HCT116 (cell line): ENCODE measurements around the gene RGS7. TPM values are rescaled to one million over a fixed set of nuclear protein-coding genes. Genes with fewer than 3 reads are reported as not detected.
"Not testable (repeated sequence)": the region's sequence is repeated elsewhere in the genome, so short reads cannot be mapped to it uniquely, and the experiment has no call there.

Source experiments
- ATAC-seq: fragments of 200-7000 bp; cut with Tn5 transposase; 2 replicates; pipeline ENCODE4 v1.9.1; 2020; ENCODE audit warnings: mild to moderate bottlenecking, moderate library complexity
- BruUV-seq: library from RNA; stranded (reverse); fragments of 400-500 nt; replicated peaks from 2 replicates; lab custom pipeline; 2021; lab: Mats Ljungman, UMichigan
- CTCF ChIA-PET: fragments of 300-600 bp; sonication (Branson Sonifier 250); formaldehyde crosslinking; loops from one replicate; lab custom pipeline; 2021; ENCODE audit warnings: antibody characterized with exemption; lab: Charles Lee
- POLR2A ChIA-PET: fragments of 300-600, 350-600 bp; sonication (Branson Sonifier 250); formaldehyde crosslinking; loops from one replicate; lab custom pipeline; 2021; ENCODE audit warnings: antibody characterized with exemption; lab: Charles Lee
- RAD21 ChIA-PET, 2 experiments: fragments of 300-600 bp; sonication (Branson Sonifier 250); formaldehyde crosslinking; loops; one replicate each; lab custom pipeline; 2023; ENCODE audit warnings: low total read pairs in 2 of 2; ENCODE audit not compliant: uncharacterized antibody in 2 of 2, unreplicated experiment in 2 of 2, low non-redundant PET in 1 of 2; lab: Charles Lee
- DNase-seq: peaks from one replicate; pipeline ENCODE4 v3.0.0-alpha.2; 2010; ENCODE audit warnings: low read depth, low spot score
- H2AFZ ChIP-seq: fragments of 200-600 bp; shearing (Covaris generic), sonication (generic); 2 replicates; pipeline ENCODE4 v1.6.1; 2017; ENCODE audit warnings: low read depth, mixed run types, mixed read lengths, antibody characterized with exemption, low read length; ENCODE audit not compliant: poor library complexity, severe bottlenecking
- H3K27ac ChIP-seq: 2 replicates; pipeline ENCODE4 v1.5.1; 2012; ENCODE audit warnings: low read depth, low read length
- H3K27me3 ChIP-seq: fragments of 200-600 bp; sonication (generic); 2 replicates; pipeline ENCODE4 v1.6.1; 2016; ENCODE audit warnings: mixed run types, low read length, mixed read lengths; ENCODE audit not compliant: insufficient read depth
- H3K36me3 ChIP-seq, 2 experiments: fragments of 200-500 bp in 1 of 2; fragments of 200-600 bp in 1 of 2; sonication (Bioruptor generic) in 1 of 2; sonication (generic) in 1 of 2; 2 replicates each; pipeline versions ENCODE4 v1.5.1 to v1.6.1; 2014 to 2016; ENCODE audit warnings: low read length in 2 of 2, inconsistent platforms in 1 of 2, mixed read lengths in 1 of 2, mixed run types in 1 of 2; ENCODE audit not compliant: insufficient read depth in 2 of 2, control insufficient read depth in 1 of 2
- H3K4me1 ChIP-seq, 2 experiments: fragments of 200-600 bp in 1 of 2; sonication (generic) in 1 of 2; 2 replicates each; pipeline versions ENCODE4 v1.5.1 to v1.6.1; 2012 to 2017; ENCODE audit warnings: low read length in 2 of 2, inconsistent platforms in 1 of 2, mild to moderate bottlenecking in 1 of 2, mixed read lengths in 1 of 2, mixed run types in 1 of 2, moderate library complexity in 1 of 2; ENCODE audit not compliant: insufficient read depth in 2 of 2, control insufficient read depth in 1 of 2
- H3K4me2 ChIP-seq: fragments of 200-600 bp; sonication (generic); 2 replicates; pipeline ENCODE4 v1.6.1; 2017; ENCODE audit warnings: mixed run types, low read length, mixed read lengths
- H3K4me3 ChIP-seq, 2 experiments: fragments of 200-600 bp in 1 of 2; sonication (generic) in 1 of 2; replicated peaks in 1 of 2; 2 replicates each; pipeline ENCODE4 v1.5.1; 2011 to 2016; ENCODE audit warnings: low read length in 2 of 2, control low read depth in 1 of 2, low read depth in 1 of 2, mild to moderate bottlenecking in 1 of 2, mixed read lengths in 1 of 2, mixed run types in 1 of 2
- H3K79me2 ChIP-seq: fragments of 200-600 bp; sonication (generic); 2 replicates; pipeline ENCODE4 v1.6.1; 2017; ENCODE audit warnings: mild to moderate bottlenecking, mixed run types, low read length, moderate library complexity, mixed read lengths; ENCODE audit not compliant: insufficient read depth
- H3K9ac ChIP-seq: fragments of 200-600 bp; sonication (generic); 2 replicates; pipeline ENCODE4 v1.6.1; 2016; ENCODE audit warnings: low read length, mixed read lengths
- H3K9me2 ChIP-seq: fragments of 200-600 bp; sonication (generic), shearing (Covaris generic); 2 replicates; pipeline ENCODE4 v1.6.1; 2017; ENCODE audit warnings: mixed run types, mild to moderate bottlenecking, moderate library complexity; ENCODE audit not compliant: insufficient read depth
- H3K9me3 ChIP-seq, 2 experiments: fragments of 200-500 bp in 1 of 2; fragments of 200-600 bp in 1 of 2; sonication (Bioruptor generic) in 1 of 2; sonication (generic) in 1 of 2; 2 replicates each; pipeline ENCODE4 v1.6.1; 2014 to 2017; ENCODE audit warnings: low read length in 2 of 2, mixed read lengths in 2 of 2, inconsistent platforms in 1 of 2, low read depth in 1 of 2, mild to moderate bottlenecking in 1 of 2, mixed run types in 1 of 2, moderate library complexity in 1 of 2; ENCODE audit not compliant: control insufficient read depth in 1 of 2, insufficient read depth in 1 of 2
- H4K20me1 ChIP-seq: fragments of 200-600 bp; sonication (generic), shearing (Covaris generic); 2 replicates; pipeline ENCODE4 v1.6.1; 2017; ENCODE audit warnings: mixed run types, mild to moderate bottlenecking, moderate library complexity; ENCODE audit not compliant: insufficient read depth
- ATF3 ChIP-seq: IDR thresholded peaks from 2 replicates; pipeline ENCODE4 v1.6.1; 2012
- CBX3 ChIP-seq: IDR thresholded peaks from 2 replicates; pipeline ENCODE4 v1.6.1; 2012; ENCODE audit warnings: low read depth
- CEBPB ChIP-seq: IDR thresholded peaks from 2 replicates; pipeline ENCODE4 v1.6.1; 2012; ENCODE audit warnings: low read depth
- CTCF ChIP-seq, 3 experiments: fragments of 200-600 bp in 1 of 3; sonication (generic) in 1 of 3; IDR thresholded peaks in 2 of 3; conservative IDR thresholded peaks in 1 of 3; 2 replicates each; pipeline ENCODE4 v1.5.1; 2012 to 2017; ENCODE audit warnings: low read depth in 2 of 3, low read length in 2 of 3, antibody characterized with exemption in 1 of 3, borderline replicate concordance in 1 of 3, control low read depth in 1 of 3, mild to moderate bottlenecking in 1 of 3, mixed read lengths in 1 of 3, mixed run types in 1 of 3, moderate library complexity in 1 of 3; ENCODE audit not compliant: insufficient read depth in 1 of 3
- EGR1 ChIP-seq: IDR thresholded peaks from 2 replicates; pipeline ENCODE4 v1.6.1; 2012; ENCODE audit warnings: low read depth
- ELF1 ChIP-seq: IDR thresholded peaks from 2 replicates; pipeline ENCODE4 v1.6.1; 2012; ENCODE audit warnings: low read depth, borderline replicate concordance
- JUND ChIP-seq: IDR thresholded peaks from 2 replicates; pipeline ENCODE4 v1.6.1; 2012
- MAX ChIP-seq: IDR thresholded peaks from 2 replicates; pipeline ENCODE4 v1.6.1; 2012
- POLR2A ChIP-seq: IDR thresholded peaks from 2 replicates; pipeline ENCODE4 v1.7.0; 2011; ENCODE audit warnings: borderline replicate concordance; ENCODE audit not compliant: insufficient read depth, insufficient read length; ENCODE audit errors: extremely low read depth
- POLR2AphosphoS5 ChIP-seq: IDR thresholded peaks from 2 replicates; pipeline ENCODE4 v1.6.1; 2011; ENCODE audit warnings: mild to moderate bottlenecking, low read depth, low read length, moderate library complexity
- SIN3A ChIP-seq: IDR thresholded peaks from 2 replicates; pipeline ENCODE4 v1.6.1; 2012; ENCODE audit warnings: low read depth
- TCF7L2 ChIP-seq: IDR thresholded peaks from 2 replicates; pipeline ENCODE4 v1.7.0; 2011; ENCODE audit warnings: borderline replicate concordance, inconsistent platforms; ENCODE audit not compliant: insufficient read depth, insufficient read length; ENCODE audit errors: extremely low read depth
- ZBTB33 ChIP-seq: IDR thresholded peaks from 2 replicates; pipeline ENCODE4 v1.6.1; 2011; ENCODE audit warnings: mild to moderate bottlenecking, low read length, moderate library complexity; ENCODE audit not compliant: insufficient replicate concordance; ENCODE audit errors: extremely low read depth
- ZFX ChIP-seq: fragments of 450-650 bp; IDR thresholded peaks from 2 replicates; pipeline ENCODE4 v1.6.1; 2017
- ZNF274 ChIP-seq: fragments of 200-500 bp; sonication (Bioruptor generic); IDR thresholded peaks from 2 replicates; pipeline ENCODE4 v1.6.1; 2014; ENCODE audit warnings: mild to moderate bottlenecking, low read depth, low read length, inconsistent platforms
- intact Hi-C: fragments of 100-400 bp; cut with micrococcal nuclease; formaldehyde crosslinking; loops from 2 replicates; pipeline ENCODE4 v1.10.0; 2022
- total RNA-seq: library from RNA; stranded (reverse); gene quantifications from one replicate; pipeline ENCODE4 v1.2.1, GENCODE V29; 2021; ENCODE audit not compliant: unreplicated experiment

Gene RGS7
- total RNA-seq, 1 experiment from 2014 or later: not detected

- Histone ChIP-seq H3K4me3 (no peak overlapping the region), H3K9me2 (no peaks in the 10 kb centered on the region), H3K4me1 (no peaks in the 10 kb centered on the region), H3K4me2 (no peak overlapping the region), H3K36me3 (no peaks in the 10 kb centered on the region), H3K79me2 (no peaks in the 10 kb centered on the region), H3K27me3 (no peaks in the 10 kb centered on the region), H3K9me3 (peaks cover 3 to 8% of the 10 kb centered on the region in 2 experiments; a peak in 2 of 4 replicates), H3K9ac (no peak overlapping the region), H4K20me1 (no peaks in the 10 kb centered on the region), H3K27ac (no peak overlapping the region), H2AFZ (no peak overlapping the region)
- no peak for DNase-seq
- ChIA-PET CTCF (no interaction called here), RAD21 (no interaction called here), POLR2A (no interaction called here)
- BruUV-seq: no TSS peak
- intact Hi-C loops: no loop called here
- TF ChIP-seq CTCF (IDR thresholded peaks at IDR 0.05 in 2 of 3, conservative IDR thresholded peaks at IDR 0.05 in 1 of 3; ENCODE audit: borderline replicate concordance in 1 of 3, insufficient read depth in 1 of 3, low read depth in 2 of 3, low read length in 2 of 3) (no peak), POLR2AphosphoS5 (no peak), CBX3 (no peak), ZBTB33 (no peak), TCF7L2 (no peak), SIN3A (no peak), ZNF274 (no peak), CEBPB (no peak), EGR1 (no peak), MAX (no peak), ZFX (no peak), ATF3 (no peak), JUND (no peak), POLR2A (no peak), ELF1 (no peak)
- ATAC-seq: no peak
These were observed 383.1 kb downstream of the RGS7 start for GRCh38 chr1:240973875-240974274.

- H3K4me3 ChIP-seq, POLR2A ChIA-PET, H3K4me1 ChIP-seq, ATAC-seq, CTCF ChIA-PET, H3K27me3 ChIP-seq, intact Hi-C loops, H3K27ac ChIP-seq, H3K9ac ChIP-seq, H3K79me2 ChIP-seq, H3K9me2 ChIP-seq, RAD21 ChIA-PET, BruUV-seq, H4K20me1 ChIP-seq, H3K4me2 ChIP-seq, DNase-seq, H2AFZ ChIP-seq, H3K36me3 ChIP-seq: not testable (repeated sequence)
- peaks cover 7 to 13% of the 10 kb centered on the region in 2 experiments; a peak in 2 of 4 replicates for H3K9me3 ChIP-seq
These were observed 384.9 kb downstream of the RGS7 start for GRCh38 chr1:240972059-240972458.
